Stimulated activated effector memory CD8-positive, alpha-beta T cell treated with anti-CD3 and anti-CD28 coated beads, Interleukin-12 subunit alpha, Interleukin-12 subunit beta, amount 100 ng/mL, for 72 hours (primary cell): ENCODE results near the gene HMCN1.

Experiments
- ATAC-seq: fragments of 150-1000 bp; cut with Tn5 transposase; 2 replicates; pipeline ENCODE4 v1.10.0; 2021
- DNase-seq, 2 donors: peaks; one replicate each; pipeline ENCODE4 v3.0.0; 2021 to 2022; ENCODE audit warnings: low spot score in 2 of 2
- H3K27ac Mint-ChIP-seq: one replicate; pipeline ENCODE4 v1.8.0; 2022; ENCODE audit warnings: mild to moderate bottlenecking, mixed read lengths
- H3K36me3 Mint-ChIP-seq: one replicate; pipeline ENCODE4 v1.8.0; 2022; ENCODE audit warnings: mild to moderate bottlenecking, mixed read lengths
- H3K4me1 Mint-ChIP-seq: one replicate; pipeline ENCODE4 v1.8.0; 2022; ENCODE audit warnings: mixed read lengths
- H3K4me3 Mint-ChIP-seq: one replicate; pipeline ENCODE4 v1.8.0; 2022; ENCODE audit warnings: mild to moderate bottlenecking, mixed read lengths
- H3K9me3 Mint-ChIP-seq: one replicate; pipeline ENCODE4 v1.8.0; 2022; ENCODE audit warnings: mixed read lengths

The HMCN1 gene

GRCh38 chr1:185733818-185734735 lies at the start of gene HMCN1:
Gene HMCN1 (plus strand): TSS chr1:185734391. CDS start chr1:185734780, 389 bp downstream.
- H3K27ac Mint-ChIP-seq = peak within 1 kb of the TSS; percentile 8
- DNase-seq (no peak), ATAC-seq (peak; percentile 60)
- H3K4me3 Mint-ChIP-seq = peak within 1 kb of the TSS; percentile 70
- H3K36me3 Mint-ChIP-seq = no peaks in the 10 kb centered on the region
- peaks cover 15% of the 10 kb centered on the region for H3K9me3 Mint-ChIP-seq
- H3K4me1 Mint-ChIP-seq = peaks cover 20% of the 10 kb centered on the region

GRCh38 chr1:185686821-185687778 lies 47.1 kb upstream of the HMCN1 start:
- Mint-ChIP-seq H3K9me3 (no peaks in the 10 kb centered on the region), H3K27ac (no peak overlapping the region), H3K36me3 (no peaks in the 10 kb centered on the region), H3K4me1 (no peaks in the 10 kb centered on the region), H3K4me3 (no peak overlapping the region)
- DNase-seq (no peak), ATAC-seq (no peak)

DNA sequence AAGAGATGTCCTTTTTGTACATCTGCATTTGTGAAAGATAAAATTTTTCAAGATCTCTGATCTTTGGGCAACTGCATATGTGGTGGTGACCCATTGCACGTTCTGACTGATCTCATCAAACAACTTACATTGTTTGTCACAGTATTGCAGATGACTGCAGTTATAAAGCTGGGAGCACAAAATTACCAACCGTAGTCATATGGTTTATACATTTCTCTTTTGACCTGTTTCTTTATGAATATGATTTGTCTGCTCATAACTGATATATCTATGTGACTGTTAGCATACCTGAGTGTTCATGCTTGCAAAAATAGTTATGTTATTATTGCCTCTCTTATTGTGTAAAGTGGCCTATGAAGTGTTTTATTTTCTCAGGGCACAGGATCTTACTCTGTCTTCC lies 43.7 kb upstream of the HMCN1 start:
- Mint-ChIP-seq H3K4me3 (no peak overlapping the region), H3K27ac (no peak overlapping the region), H3K4me1 (peaks cover 12% of the 10 kb centered on the region), H3K36me3 (no peaks in the 10 kb centered on the region), H3K9me3 (peaks cover 3% of the 10 kb centered on the region)
- no peak for DNase-seq
- peak; percentile 86 for ATAC-seq

DNA sequence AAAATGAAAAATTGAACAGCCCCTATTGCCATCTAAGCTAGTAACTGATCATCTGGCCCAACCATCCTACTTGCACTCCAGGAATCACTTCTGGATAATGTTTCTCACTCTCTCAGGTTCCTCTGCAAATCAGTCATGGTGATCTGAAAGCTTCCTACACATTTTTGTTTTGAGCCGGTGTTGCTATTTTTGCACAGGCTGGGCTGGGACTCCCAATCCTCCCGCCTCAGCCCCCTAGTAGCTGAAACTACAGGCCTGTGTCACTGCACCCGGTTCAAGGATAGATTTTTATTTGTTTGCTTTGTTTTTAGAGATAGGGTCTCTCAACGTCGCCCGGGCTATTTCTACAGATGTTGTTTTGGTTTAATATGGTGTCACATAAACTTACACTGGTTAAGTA lies 40.5 kb upstream of the HMCN1 start:
- H3K4me3 Mint-ChIP-seq = peak overlapping the region; percentile 55
- H3K4me1 Mint-ChIP-seq = peaks cover 12% of the 10 kb centered on the region
- peak overlapping the region; percentile 93 for H3K27ac Mint-ChIP-seq
- ATAC-seq (no peak), DNase-seq (no peak)
- H3K9me3 Mint-ChIP-seq = peaks cover 3% of the 10 kb centered on the region
- no peaks in the 10 kb centered on the region for H3K36me3 Mint-ChIP-seq

DNA sequence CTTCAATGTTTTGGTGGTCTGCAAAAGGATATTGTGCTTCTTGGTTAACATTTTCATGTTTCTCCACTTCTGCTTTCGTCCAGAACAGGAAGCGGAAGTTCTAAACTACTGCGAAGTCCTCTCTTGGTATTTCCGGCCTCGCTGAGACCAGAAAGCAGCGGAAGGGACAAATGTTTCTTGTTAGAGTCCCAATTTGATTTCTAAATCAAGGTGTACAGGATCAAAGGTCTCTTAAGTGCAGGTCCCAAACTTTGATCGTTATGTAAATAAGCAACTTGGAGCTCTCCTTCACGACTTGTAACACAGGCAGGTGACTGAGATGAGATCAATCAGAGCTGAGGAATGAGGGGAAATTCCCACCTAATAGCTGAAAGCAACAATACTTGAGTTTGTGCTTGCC lies 40.1 kb upstream of the HMCN1 start:
- H3K36me3 Mint-ChIP-seq = no peaks in the 10 kb centered on the region
- peaks cover 12% of the 10 kb centered on the region for H3K4me1 Mint-ChIP-seq
- no peak for DNase-seq
- H3K9me3 Mint-ChIP-seq = peaks cover 3% of the 10 kb centered on the region
- H3K27ac Mint-ChIP-seq = peak overlapping the region; percentile 93
- peak overlapping the region; percentile 55 for H3K4me3 Mint-ChIP-seq
- ATAC-seq = peak; percentile 50

DNA sequence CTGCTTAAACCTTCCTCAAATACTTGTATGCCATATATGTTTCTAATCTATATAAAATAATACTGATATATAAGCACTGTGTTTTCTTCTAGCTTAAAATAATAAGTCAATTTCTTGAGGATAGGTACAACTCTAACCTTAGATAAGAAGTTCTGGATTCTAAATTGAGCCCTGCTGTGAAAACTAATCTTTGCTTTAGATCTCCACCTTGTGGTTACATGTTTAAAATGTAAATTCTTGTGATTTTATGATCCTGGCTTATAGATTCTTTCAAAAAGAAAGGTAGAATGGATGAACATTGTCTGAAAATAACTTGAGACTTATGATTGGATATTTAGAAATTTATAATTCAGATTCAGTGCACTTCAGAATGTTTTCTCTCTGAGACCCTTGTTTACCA lies 38.9 kb upstream of the HMCN1 start:
- Mint-ChIP-seq H3K9me3 (peaks cover 3% of the 10 kb centered on the region), H3K27ac (no peak overlapping the region), H3K4me3 (no peak overlapping the region), H3K4me1 (peaks cover 12% of the 10 kb centered on the region), H3K36me3 (no peaks in the 10 kb centered on the region)
- no peak for ATAC-seq
- DNase-seq = no peak

DNA sequence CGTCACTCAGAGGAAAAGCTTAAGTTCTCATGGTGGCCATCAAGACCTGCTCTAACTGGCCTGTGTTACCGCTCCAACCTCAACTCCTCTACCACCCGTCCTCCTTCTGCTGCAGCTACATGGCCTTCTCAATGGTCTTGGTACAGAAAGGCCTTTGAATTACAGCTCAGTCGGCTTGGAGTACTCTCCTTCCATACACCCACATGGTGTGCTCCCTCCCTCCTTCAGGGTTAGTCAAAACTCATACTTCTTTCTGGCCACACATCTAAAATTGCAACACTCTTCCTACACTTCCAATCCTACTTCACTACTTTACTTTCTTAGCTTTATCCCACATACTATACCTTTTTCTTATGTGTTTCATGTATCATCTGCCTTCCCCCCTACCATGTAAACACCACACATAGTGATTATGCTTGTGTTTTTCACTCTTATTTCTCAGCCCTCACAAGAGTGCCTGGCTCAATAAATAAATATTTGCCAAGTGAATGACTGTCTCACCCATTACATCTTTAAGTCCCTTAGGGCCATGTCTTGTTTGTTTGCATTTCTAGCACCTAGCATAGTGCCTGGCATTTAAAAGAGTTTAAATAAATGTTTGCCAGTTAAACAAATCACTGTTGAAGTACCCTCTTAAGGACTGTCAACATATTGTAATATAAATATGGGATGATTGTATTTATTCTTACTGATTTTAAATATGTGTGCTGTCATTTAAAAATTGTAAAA lies 37.6 kb upstream of the HMCN1 start:
- Mint-ChIP-seq H3K4me3 (no peak overlapping the region), H3K4me1 (peaks cover 19% of the 10 kb centered on the region), H3K9me3 (peaks cover 3% of the 10 kb centered on the region), H3K27ac (no peak overlapping the region), H3K36me3 (no peaks in the 10 kb centered on the region)
- DNase-seq = no peak
- ATAC-seq = no peak

DNA sequence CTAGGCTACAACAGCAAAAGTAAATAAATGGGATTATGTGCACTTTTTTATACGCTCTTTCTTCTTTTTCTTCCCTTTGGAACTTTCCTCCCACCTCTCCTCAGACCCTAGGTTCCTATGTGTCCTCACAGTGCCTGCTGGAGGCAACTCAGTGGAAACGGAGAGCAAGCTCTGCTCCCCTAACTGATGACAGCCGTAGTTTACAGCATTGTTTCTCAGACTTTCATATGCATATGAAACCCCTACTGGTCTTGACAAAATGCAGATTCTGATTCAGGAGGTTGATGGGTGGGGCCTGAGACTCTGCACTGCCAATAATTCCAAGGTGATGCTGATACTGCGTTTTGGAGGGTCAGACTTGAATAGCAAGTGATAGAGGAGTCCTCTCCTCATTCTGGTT lies 34.3 kb upstream of the HMCN1 start:
- ATAC-seq = no peak
- DNase-seq = no peak
- Mint-ChIP-seq H3K27ac (no peak overlapping the region), H3K4me1 (peaks cover 6% of the 10 kb centered on the region), H3K36me3 (no peaks in the 10 kb centered on the region), H3K4me3 (no peak overlapping the region), H3K9me3 (no peaks in the 10 kb centered on the region)

GRCh38 chr1:185701650-185702049 lies 32.5 kb upstream of the HMCN1 start:
- H3K4me3 Mint-ChIP-seq = no peak overlapping the region
- DNase-seq (no peak), ATAC-seq (peak; percentile 19)
- H3K27ac Mint-ChIP-seq = no peak overlapping the region
- H3K36me3 Mint-ChIP-seq = no peaks in the 10 kb centered on the region
- H3K4me1 Mint-ChIP-seq = peaks cover 6% of the 10 kb centered on the region
- no peaks in the 10 kb centered on the region for H3K9me3 Mint-ChIP-seq

GRCh38 chr1:185704181-185704580 lies 30.0 kb upstream of the HMCN1 start:
- no peak for DNase-seq
- peaks cover 6% of the 10 kb centered on the region for H3K4me1 Mint-ChIP-seq
- no peak overlapping the region for H3K4me3 Mint-ChIP-seq
- ATAC-seq = no peak
- H3K36me3 Mint-ChIP-seq = no peaks in the 10 kb centered on the region
- no peak overlapping the region for H3K27ac Mint-ChIP-seq
- H3K9me3 Mint-ChIP-seq = no peaks in the 10 kb centered on the region

GRCh38 chr1:185716095-185716494 lies 18.1 kb upstream of the HMCN1 start:
- Mint-ChIP-seq H3K27ac (no peak overlapping the region), H3K36me3 (no peaks in the 10 kb centered on the region), H3K4me3 (no peak overlapping the region), H3K9me3 (no peaks in the 10 kb centered on the region), H3K4me1 (no peaks in the 10 kb centered on the region)
- DNase-seq (no peak), ATAC-seq (no peak)

- H3K36me3 Mint-ChIP-seq = no peaks in the 10 kb centered on the region
- no peak for ATAC-seq
- H3K9me3 Mint-ChIP-seq = no peaks in the 10 kb centered on the region
- H3K4me3 Mint-ChIP-seq = no peak overlapping the region
- H3K4me1 Mint-ChIP-seq = no peaks in the 10 kb centered on the region
- no peak for DNase-seq
- no peak overlapping the region for H3K27ac Mint-ChIP-seq
Observed at GRCh38 chr1:185719021-185719420, 15.2 kb upstream of the HMCN1 start.

DNA sequence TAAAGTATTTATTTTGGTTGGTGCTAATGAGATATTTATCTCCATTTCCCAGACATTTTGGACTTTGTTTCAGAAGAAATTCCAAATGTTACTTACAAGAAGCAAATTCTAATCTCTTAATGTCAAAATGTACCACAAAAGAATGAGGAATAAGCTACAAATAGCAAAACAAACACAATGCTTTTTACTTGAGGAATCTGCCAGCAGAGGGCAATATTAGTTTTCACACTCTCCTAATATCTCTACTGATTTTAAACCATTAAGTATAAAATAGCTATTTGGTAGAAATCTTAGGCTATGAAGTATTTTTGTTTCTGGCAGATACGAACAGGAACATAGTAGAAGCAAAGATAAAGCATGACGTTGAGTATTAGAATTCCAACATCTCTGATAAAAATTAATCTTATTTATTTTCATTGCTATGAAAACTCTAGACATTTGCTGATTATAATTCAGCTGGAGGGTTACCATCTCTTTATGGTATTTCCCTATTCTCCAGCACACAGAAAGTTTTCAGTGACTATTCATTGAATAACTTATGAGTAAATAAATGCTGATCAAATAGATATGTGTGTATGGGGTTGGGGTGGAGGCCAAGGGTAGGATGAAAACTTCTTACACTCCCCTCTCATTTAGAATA lies 13.4 kb upstream of the HMCN1 start:
- no peaks in the 10 kb centered on the region for H3K4me1 Mint-ChIP-seq
- ATAC-seq (no peak), DNase-seq (no peak)
- H3K27ac Mint-ChIP-seq = no peak overlapping the region
- no peaks in the 10 kb centered on the region for H3K9me3 Mint-ChIP-seq
- H3K36me3 Mint-ChIP-seq = no peaks in the 10 kb centered on the region
- H3K4me3 Mint-ChIP-seq = no peak overlapping the region

GRCh38 chr1:185721553-185721952 lies 12.6 kb upstream of the HMCN1 start:
- H3K9me3 Mint-ChIP-seq = no peaks in the 10 kb centered on the region
- H3K4me1 Mint-ChIP-seq = no peaks in the 10 kb centered on the region
- no peak overlapping the region for H3K27ac Mint-ChIP-seq
- ATAC-seq = no peak
- no peaks in the 10 kb centered on the region for H3K36me3 Mint-ChIP-seq
- no peak overlapping the region for H3K4me3 Mint-ChIP-seq
- no peak for DNase-seq

- no peaks in the 10 kb centered on the region for H3K9me3 Mint-ChIP-seq
- H3K4me1 Mint-ChIP-seq = no peaks in the 10 kb centered on the region
- H3K27ac Mint-ChIP-seq = no peak overlapping the region
Observed at GRCh38 chr1:185722098-185722497, 12.1 kb upstream of the HMCN1 start.

More at GRCh38 chr1:185722098-185722497, 12.1 kb upstream of the HMCN1 start:
- Mint-ChIP-seq H3K36me3 (no peaks in the 10 kb centered on the region), H3K4me3 (no peak overlapping the region)
- ATAC-seq = no peak
- no peak for DNase-seq
